Measurements from ENCODE around the gene NEK1. TPM values are rescaled to one million over a fixed set of nuclear protein-coding genes. Genes with fewer than 3 reads are reported as not detected.

Gene NEK1
- total and polyA plus RNA-seq, 2 donors (not counting 3 experiments of a cell fraction or from before 2014, with no cell fraction given): 2.6 to 10.1 TPM

- ChIA-PET CTCF (interaction anchor here (1.0 to 3.3 kb wide), 3 partner anchors 31 to 45 kb away, joined by 3 to 31 read pairs (median 19); partner anchors contain the start of genes CLCN3 and NEK1), POLR2A (interaction anchor here (1.2 kb wide), 2 partner anchors 9 to 15 kb away, joined by 3 to 4 read pairs; no protein-coding TSS in a partner anchor)
- no peak overlapping the region for H3K27ac ChIP-seq (ENCODE audit: insufficient read depth, low read depth, low read length)
These were observed 45.8 kb upstream of the NEK1 start for GRCh38 chr4:169658196-169658595.

More at GRCh38 chr4:169658196-169658595, 45.8 kb upstream of the NEK1 start:
- no peak overlapping the region for H2AFZ ChIP-seq (ENCODE audit: low read depth, low read length)
- no peaks in the 10 kb centered on the region for H3K36me3 ChIP-seq (ENCODE audit: control insufficient read depth in 2 of 2, extremely low read depth in 1 of 2, insufficient read depth in 2 of 2, low read length in 2 of 2)
- H4K20me1 ChIP-seq (replicated peaks; ENCODE audit: control insufficient read depth, extremely low read depth, insufficient read depth, low read length): no peaks in the 10 kb centered on the region
- H3K4me2 ChIP-seq (ENCODE audit: insufficient read depth, low read length): no peak overlapping the region
- BruUV-seq (replicated peaks): no TSS peak
- peak overlapping the region; percentile 82 for H3K9ac ChIP-seq (replicated peaks; ENCODE audit: extremely low read depth, insufficient read depth, low read length)
- H3K4me1 ChIP-seq (ENCODE audit: control insufficient read depth, extremely low read depth, insufficient read depth, low read length): peaks cover 34% of the 10 kb centered on the region
- intact Hi-C loops (cut with micrococcal nuclease): no loop called here
- TF ChIP-seq EZH2 (IDR thresholded peaks at IDR 0.05; ENCODE audit: borderline replicate concordance, low read depth, low read length, severe bottlenecking): no peak
- no peak for TF ChIP-seq GATA2 (IDR thresholded peaks at IDR 0.05; ENCODE audit: insufficient read depth, insufficient read length, low read depth, low read length)
- TF ChIP-seq JUN (IDR thresholded peaks at IDR 0.05; ENCODE audit: borderline replicate concordance, insufficient read depth, insufficient read length, low read depth): no peak
- TF ChIP-seq, protein P1, sequence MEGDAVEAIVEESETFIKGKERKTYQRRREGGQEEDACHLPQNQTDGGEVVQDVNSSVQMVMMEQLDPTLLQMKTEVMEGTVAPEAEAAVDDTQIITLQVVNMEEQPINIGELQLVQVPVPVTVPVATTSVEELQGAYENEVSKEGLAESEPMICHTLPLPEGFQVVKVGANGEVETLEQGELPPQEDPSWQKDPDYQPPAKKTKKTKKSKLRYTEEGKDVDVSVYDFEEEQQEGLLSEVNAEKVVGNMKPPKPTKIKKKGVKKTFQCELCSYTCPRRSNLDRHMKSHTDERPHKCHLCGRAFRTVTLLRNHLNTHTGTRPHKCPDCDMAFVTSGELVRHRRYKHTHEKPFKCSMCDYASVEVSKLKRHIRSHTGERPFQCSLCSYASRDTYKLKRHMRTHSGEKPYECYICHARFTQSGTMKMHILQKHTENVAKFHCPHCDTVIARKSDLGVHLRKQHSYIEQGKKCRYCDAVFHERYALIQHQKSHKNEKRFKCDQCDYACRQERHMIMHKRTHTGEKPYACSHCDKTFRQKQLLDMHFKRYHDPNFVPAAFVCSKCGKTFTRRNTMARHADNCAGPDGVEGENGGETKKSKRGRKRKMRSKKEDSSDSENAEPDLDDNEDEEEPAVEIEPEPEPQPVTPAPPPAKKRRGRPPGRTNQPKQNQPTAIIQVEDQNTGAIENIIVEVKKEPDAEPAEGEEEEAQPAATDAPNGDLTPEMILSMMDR (IDR thresholded peaks at IDR 0.05; ENCODE audit: extremely low read depth in 1 of 2, insufficient read depth in 1 of 2, low read depth in 1 of 2, low read length in 2 of 2): no peak
- TF ChIP-seq, protein P2, sequence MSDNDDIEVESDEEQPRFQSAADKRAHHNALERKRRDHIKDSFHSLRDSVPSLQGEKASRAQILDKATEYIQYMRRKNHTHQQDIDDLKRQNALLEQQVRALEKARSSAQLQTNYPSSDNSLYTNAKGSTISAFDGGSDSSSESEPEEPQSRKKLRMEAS (IDR thresholded peaks at IDR 0.05; ENCODE audit: insufficient read depth, insufficient read length): no peak
- TF ChIP-seq FOS (IDR thresholded peaks at IDR 0.05; ENCODE audit: borderline replicate concordance, insufficient read depth, low read length): no peak
- TF ChIP-seq MYC (IDR thresholded peaks at IDR 0.05; ENCODE audit: low read depth, low read length): no peak
- peaks cover 20% of the 10 kb centered on the region for H3K79me2 ChIP-seq (ENCODE audit: control insufficient read depth, insufficient read depth, low read length)
- H3K4me3 ChIP-seq (replicated peaks in 1 of 3; ENCODE audit: insufficient read depth in 1 of 3, low read depth in 1 of 3, low read length in 3 of 3): no peak overlapping the region
- H3K9me1 ChIP-seq (replicated peaks; ENCODE audit: control insufficient read depth, extremely low read depth, insufficient read depth, low read length): no peaks in the 10 kb centered on the region
- H3K9me3 ChIP-seq (replicated peaks; ENCODE audit: control insufficient read depth, insufficient read depth, low read length): no peaks in the 10 kb centered on the region
- dilution Hi-C loops (cut with MboI; ENCODE audit: extremely low pct_ligation_motif_present, low sequenced_read_pairs): no loop called here
- no peaks in the 10 kb centered on the region for H3K27me3 ChIP-seq (ENCODE audit: control insufficient read depth in 2 of 2, insufficient read depth in 2 of 2, low read length in 2 of 2)
- peak; percentile 7 for DNase-seq (ENCODE audit: low read depth, low spot score)
- FAIRE-seq: no peak

Measured in endothelial cell of umbilical vein (primary cell).